HG03342 (cell line): Measurements from ENCODE around the gene DISP3.

Experiments
- ATAC-seq: cut with Tn5 transposase; IDR thresholded peaks from one replicate; pipeline ENCODE4 v1.9.1; 2021; ENCODE audit warnings: mild to moderate bottlenecking, moderate library complexity; ENCODE audit not compliant: unreplicated experiment

The DISP3 gene

GRCh38 chr1:11478571-11479374, at the start of gene DISP3:
TSS of gene DISP3 (plus strand) at chr1:11479155. CDS start at chr1:11500993, 21,838 bp downstream.
- no peak for ATAC-seq

GRCh38 chr1:11429226-11429625, 49.7 kb upstream of the DISP3 start:
- no peak for ATAC-seq

GRCh38 chr1:11429935-11430334, 49.0 kb upstream of the DISP3 start:
- no peak for ATAC-seq

GRCh38 chr1:11431941-11432507, 46.9 kb upstream of the DISP3 start:
- ATAC-seq, result no peak

GRCh38 chr1:11432526-11432925, 46.4 kb upstream of the DISP3 start:
- no peak for ATAC-seq

GRCh38 chr1:11434501-11434900, 44.5 kb upstream of the DISP3 start:
- ATAC-seq, result no peak

- ATAC-seq, result no peak
Observed at GRCh38 chr1:11434926-11435325, 44.0 kb upstream of the DISP3 start.

- no peak for ATAC-seq
Observed at GRCh38 chr1:11438996-11439395, 40.0 kb upstream of the DISP3 start.

- no peak for ATAC-seq
Observed at GRCh38 chr1:11441211-11441952, 37.6 kb upstream of the DISP3 start.

- ATAC-seq, result no peak
Observed at GRCh38 chr1:11443043-11443442, 35.9 kb upstream of the DISP3 start.

- no peak for ATAC-seq
Observed at GRCh38 chr1:11443961-11444658, 34.8 kb upstream of the DISP3 start.

- ATAC-seq, result no peak
Observed at GRCh38 chr1:11444907-11445306, 34.0 kb upstream of the DISP3 start.

GRCh38 chr1:11447903-11448302, 31.1 kb upstream of the DISP3 start:
- ATAC-seq, result no peak

GRCh38 chr1:11448373-11449099, 30.4 kb upstream of the DISP3 start:
- no peak for ATAC-seq

GRCh38 chr1:11449100-11449403, 29.9 kb upstream of the DISP3 start:
- ATAC-seq, result no peak

- ATAC-seq, result no peak
Observed at GRCh38 chr1:11450310-11450709, 28.6 kb upstream of the DISP3 start.

- ATAC-seq, result no peak
Observed at GRCh38 chr1:11453742-11454491, 25.0 kb upstream of the DISP3 start.

- no peak for ATAC-seq
Observed at GRCh38 chr1:11455967-11456570, 22.9 kb upstream of the DISP3 start.

GRCh38 chr1:11456965-11457364, 22.0 kb upstream of the DISP3 start:
- no peak for ATAC-seq

GRCh38 chr1:11458811-11459275, 20.1 kb upstream of the DISP3 start:
- no peak for ATAC-seq
